GM10248 (cell line): ENCODE data around the gene CARS2.

Experiments used
- CTCF ChIA-PET: fragments of 300-600 bp; sonication (Branson Sonifier 250); formaldehyde crosslinking; extraction: SDS; loops from one replicate; lab custom pipeline; 2021; ENCODE audit warnings: antibody characterized with exemption; lab: Yijun Ruan, JAX
- POLR2A ChIA-PET: fragments of 350-650 bp; sonication (Branson Sonifier 250); formaldehyde crosslinking; extraction: SDS; loops from one replicate; lab custom pipeline; 2020; ENCODE audit warnings: antibody characterized with exemption; lab: Yijun Ruan, JAX
- DNase-seq: peaks from one replicate; pipeline ENCODE4 v3.0.0; 2012; ENCODE audit errors: extremely low spot score
- TF ChIP-seq, protein P1 (sequence below): IDR thresholded peaks from 2 replicates; pipeline ENCODE4 v1.5.1; 2012; ENCODE audit warnings: mild to moderate bottlenecking, low read depth; ENCODE audit errors: extremely low read depth, missing control alignments, control extremely low read depth

The CARS2 gene

DNA sequence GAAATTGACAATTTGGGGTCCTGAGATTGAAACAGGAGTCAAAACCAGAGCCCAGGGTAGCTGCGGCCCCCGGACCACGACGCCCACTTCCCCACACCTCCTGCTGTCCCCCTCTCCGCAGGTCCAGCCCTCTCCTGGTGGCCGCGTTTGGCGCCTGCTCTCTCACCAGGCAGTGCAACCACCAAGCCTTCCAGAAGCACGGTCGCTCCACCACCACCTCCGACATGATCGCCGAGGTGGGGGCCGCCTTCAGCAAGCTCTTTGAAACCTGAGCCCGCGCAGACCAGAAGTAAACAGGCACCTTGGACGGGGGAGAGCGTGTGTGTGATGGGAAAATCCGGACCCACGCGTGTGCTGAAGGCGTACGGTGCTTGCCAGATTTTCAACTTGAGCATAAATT is 67.7 kb downstream of the CARS2 start:
- ChIA-PET CTCF (interaction anchor here (0.9 to 2.1 kb wide), 3 partner anchors 9 to 182 kb away, joined by 3 to 7 read pairs (median 4); no protein-coding TSS in a partner anchor), POLR2A (no interaction called here)
- DNase-seq: no peak
- TF ChIP-seq, protein P1, sequence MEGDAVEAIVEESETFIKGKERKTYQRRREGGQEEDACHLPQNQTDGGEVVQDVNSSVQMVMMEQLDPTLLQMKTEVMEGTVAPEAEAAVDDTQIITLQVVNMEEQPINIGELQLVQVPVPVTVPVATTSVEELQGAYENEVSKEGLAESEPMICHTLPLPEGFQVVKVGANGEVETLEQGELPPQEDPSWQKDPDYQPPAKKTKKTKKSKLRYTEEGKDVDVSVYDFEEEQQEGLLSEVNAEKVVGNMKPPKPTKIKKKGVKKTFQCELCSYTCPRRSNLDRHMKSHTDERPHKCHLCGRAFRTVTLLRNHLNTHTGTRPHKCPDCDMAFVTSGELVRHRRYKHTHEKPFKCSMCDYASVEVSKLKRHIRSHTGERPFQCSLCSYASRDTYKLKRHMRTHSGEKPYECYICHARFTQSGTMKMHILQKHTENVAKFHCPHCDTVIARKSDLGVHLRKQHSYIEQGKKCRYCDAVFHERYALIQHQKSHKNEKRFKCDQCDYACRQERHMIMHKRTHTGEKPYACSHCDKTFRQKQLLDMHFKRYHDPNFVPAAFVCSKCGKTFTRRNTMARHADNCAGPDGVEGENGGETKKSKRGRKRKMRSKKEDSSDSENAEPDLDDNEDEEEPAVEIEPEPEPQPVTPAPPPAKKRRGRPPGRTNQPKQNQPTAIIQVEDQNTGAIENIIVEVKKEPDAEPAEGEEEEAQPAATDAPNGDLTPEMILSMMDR: no peak

DNA sequence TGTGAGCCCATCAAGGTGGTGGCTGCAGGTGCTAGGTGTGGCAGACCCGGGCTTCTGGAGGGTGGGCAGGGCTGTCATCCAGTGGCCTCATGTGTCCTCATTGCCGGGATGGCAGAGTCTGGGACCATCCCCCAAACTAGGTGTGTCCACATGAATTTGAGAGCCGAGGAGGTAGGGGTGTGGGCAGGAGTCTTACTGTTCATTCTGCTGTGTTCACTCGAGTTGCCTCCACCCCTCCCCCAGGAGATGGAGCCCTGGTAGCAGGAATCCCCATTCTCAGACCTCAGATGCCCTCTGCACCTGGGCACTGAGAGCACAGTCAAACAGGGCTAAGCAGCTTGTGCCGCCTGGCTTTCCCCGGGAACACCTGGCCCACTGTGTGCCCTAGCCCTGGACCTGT is 68.2 kb downstream of the CARS2 start:
- POLR2A ChIA-PET: no interaction called here
- DNase-seq: no peak
- CTCF ChIA-PET: interaction anchor here (1.0 to 2.5 kb wide), 2 partner anchors 10 to 11 kb away, joined by 4 to 8 read pairs; no protein-coding TSS in a partner anchor
- TF ChIP-seq, protein P1: no peak

DNA sequence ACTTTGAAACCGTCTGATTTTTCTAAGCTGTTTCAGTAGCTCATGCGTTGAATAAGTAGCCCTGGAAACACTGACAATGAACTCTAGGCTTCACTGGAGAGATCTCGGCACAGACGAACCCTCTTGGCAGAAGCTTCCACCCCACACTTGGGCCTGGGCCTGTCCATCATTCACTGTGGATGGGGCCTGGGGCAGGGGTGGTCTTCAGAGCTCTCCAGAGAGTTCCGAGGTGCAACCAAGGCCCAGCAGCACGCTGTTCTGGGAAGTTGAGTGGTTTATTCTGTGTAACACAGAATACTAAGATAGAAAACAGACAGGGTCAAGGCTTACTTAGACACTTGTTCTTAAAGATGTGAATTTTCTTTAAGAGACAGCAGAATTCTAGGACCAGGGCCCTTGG is 68.6 kb downstream of the CARS2 start:
- ChIA-PET POLR2A (no interaction called here), CTCF (interaction anchor here (1.1 to 2.5 kb wide), 2 partner anchors 11 to 181 kb away, joined by 3 to 8 read pairs; no protein-coding TSS in a partner anchor)
- DNase-seq: no peak
- TF ChIP-seq, protein P1: no peak

DNA sequence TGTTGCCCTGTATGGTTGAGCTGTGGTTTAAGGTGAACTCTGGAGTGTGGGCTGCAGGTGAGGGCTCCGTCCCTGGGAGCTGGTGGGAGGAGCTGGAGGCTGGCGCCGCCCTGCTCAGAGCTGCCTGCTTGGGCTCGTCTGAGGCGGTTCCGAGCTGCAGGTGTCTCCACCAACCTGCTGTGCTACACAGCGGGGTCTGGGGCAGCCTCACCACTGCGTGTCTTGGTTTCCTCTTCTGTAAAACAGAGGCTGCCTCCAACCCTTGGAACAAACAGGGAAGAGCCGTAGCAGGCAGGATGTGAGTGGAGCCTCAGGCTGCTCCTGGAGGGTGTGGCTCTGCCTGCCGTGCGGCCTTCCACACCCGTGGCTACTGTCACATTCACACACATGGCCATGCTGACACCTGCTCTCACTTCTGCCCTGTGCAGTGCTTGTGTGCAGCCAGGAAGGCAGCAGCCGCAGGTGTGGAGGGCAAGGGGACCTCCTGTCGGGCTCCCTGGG is 69.2 kb downstream of the CARS2 start:
- no peak for DNase-seq
- TF ChIP-seq, protein P1: no peak
- POLR2A ChIA-PET: no interaction called here

DNA sequence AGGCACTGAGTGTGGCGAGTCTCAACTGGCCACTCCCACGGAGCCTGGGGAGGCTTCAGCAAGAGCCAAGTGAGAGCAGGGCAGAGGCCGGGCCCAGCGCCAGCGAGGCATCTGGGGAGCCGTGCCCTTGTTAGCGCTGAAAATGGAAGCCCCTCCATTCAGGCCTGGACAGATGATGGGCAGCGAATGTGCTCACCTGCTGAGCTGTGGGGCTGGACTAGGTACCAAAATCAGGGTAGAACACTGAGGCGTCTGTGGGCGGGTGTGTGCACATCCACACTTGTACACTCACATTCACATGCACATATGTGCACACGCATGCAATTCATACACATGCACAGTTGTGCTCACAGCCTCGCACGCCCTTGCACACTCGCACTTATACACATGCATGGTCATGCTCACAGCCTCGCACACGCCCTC is 69.9 kb downstream of the CARS2 start:
- no peak for DNase-seq
- POLR2A ChIA-PET: no interaction called here
- CTCF ChIA-PET: interaction anchor here (0.9 to 2.5 kb wide), 5 partner anchors 9 to 180 kb away, joined by 3 to 8 read pairs (median 3); no protein-coding TSS in a partner anchor
- TF ChIP-seq, protein P1: no peak

More for the DNA sequence above, 69.2 kb downstream of the CARS2 start:
- CTCF ChIA-PET: interaction anchor here (0.9 to 2.5 kb wide), 3 partner anchors 8 to 181 kb away, joined by 3 to 8 read pairs (median 3); no protein-coding TSS in a partner anchor

DNA sequence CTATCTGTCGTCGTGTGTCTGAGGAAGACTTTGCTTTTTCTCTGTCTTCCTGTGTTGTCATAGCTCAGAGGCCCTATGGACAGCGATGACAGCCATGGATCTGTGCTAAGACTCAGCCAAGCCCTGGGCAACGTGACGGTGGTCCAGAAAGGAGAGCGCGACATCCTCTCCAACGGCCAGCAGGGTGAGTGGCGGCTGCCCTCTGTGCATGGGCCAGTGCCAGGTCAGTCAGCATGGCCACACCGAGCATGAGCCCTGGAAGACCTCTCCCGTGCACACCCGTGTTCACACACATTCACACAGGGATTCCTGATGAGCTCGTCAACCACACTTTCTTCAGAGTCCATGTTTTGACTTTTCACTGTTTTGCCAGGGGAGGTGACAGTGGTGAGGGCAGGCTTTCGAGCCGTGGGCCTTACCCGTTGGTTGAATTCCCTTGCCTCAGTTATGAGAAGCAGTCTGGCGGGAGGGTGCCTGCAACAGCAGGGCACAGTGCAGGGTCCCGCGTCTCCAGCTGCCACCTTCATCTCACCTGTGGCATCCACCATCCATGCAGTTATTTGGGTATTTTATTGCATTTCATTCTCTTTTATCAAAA is 70.4 kb downstream of the CARS2 start:
- ChIA-PET POLR2A (no interaction called here), CTCF (interaction anchor here (0.9 to 2.5 kb wide), 5 partner anchors 9 to 44 kb away, joined by 3 to 8 read pairs (median 3); no protein-coding TSS in a partner anchor)
- TF ChIP-seq, protein P1: no peak
- no peak for DNase-seq
